Mesodermal cell (in vitro differentiated cells): Measurements from ENCODE around the gene DBX1.

ENCODE experiments used
- H3K27ac ChIP-seq: 2 replicates; pipeline ENCODE4 v1.7.0; 2013; ENCODE audit warnings: mild to moderate bottlenecking, low read depth, low read length, moderate library complexity; ENCODE audit not compliant: severe bottlenecking
- H3K36me3 ChIP-seq: 2 replicates; pipeline ENCODE4 v1.7.1; 2013; ENCODE audit warnings: mild to moderate bottlenecking, low read length, moderate library complexity; ENCODE audit not compliant: control insufficient read depth, insufficient read depth
- H3K4me1 ChIP-seq: one replicate; pipeline ENCODE4 v1.7.1; 2013; ENCODE audit warnings: mild to moderate bottlenecking, low read length; ENCODE audit not compliant: insufficient read depth, control insufficient read depth, poor library complexity, severe bottlenecking
- H3K4me3 ChIP-seq: 2 replicates; pipeline ENCODE4 v1.7.0; 2013; ENCODE audit warnings: low read length, control low read depth, mild to moderate bottlenecking; ENCODE audit not compliant: insufficient read depth, poor library complexity, severe bottlenecking; ENCODE audit errors: extremely low read depth
- H3K9me3 ChIP-seq: 2 replicates; pipeline ENCODE4 v1.7.1; 2013; ENCODE audit warnings: mild to moderate bottlenecking, low read length, moderate library complexity; ENCODE audit not compliant: control insufficient read depth
- WGBS, 2 experiments: methylation state at CpG; one replicate each; pipeline ENCODE4 v1.1.5; 2013; ENCODE audit warnings: missing lambda C conversion rate in 2 of 2; ENCODE audit not compliant: insufficient coverage in 2 of 2; 5-methylcytosine and 5-hydroxymethylcytosine counted together

DBX1 gene

GRCh38 chr11:20119315-20119714 is 41.0 kb downstream of the DBX1 start:
- Histone ChIP-seq H3K36me3 (peaks cover 51% of the 10 kb centered on the region), H3K9me3 (no peaks in the 10 kb centered on the region), H3K27ac (no peak overlapping the region), H3K4me3 (no peak overlapping the region), H3K4me1 (no peaks in the 10 kb centered on the region)
- 97 to 99% methylated on average over 10 of the region's 12 CpGs for WGBS, 2 experiments

GRCh38 chr11:20118209-20118608 is 42.1 kb downstream of the DBX1 start:
- WGBS, 2 experiments, result 91 to 99% methylated on average over 12 to 15 of the region's 15 CpGs

GRCh38 chr11:20117291-20117690 is 43.0 kb downstream of the DBX1 start:
- WGBS, 2 experiments, result 97 to 100% methylated on average over 3 to 5 of the region's 5 CpGs
- Histone ChIP-seq H3K36me3 (peaks cover 65% of the 10 kb centered on the region), H3K9me3 (no peaks in the 10 kb centered on the region), H3K4me3 (no peak overlapping the region), H3K4me1 (peaks cover 7% of the 10 kb centered on the region), H3K27ac (no peak overlapping the region)

More at GRCh38 chr11:20118209-20118608, 42.1 kb downstream of the DBX1 start:
- H3K4me1 ChIP-seq, result no peaks in the 10 kb centered on the region
- H3K36me3 ChIP-seq, result peaks cover 60% of the 10 kb centered on the region
- no peak overlapping the region for H3K27ac ChIP-seq
- no peaks in the 10 kb centered on the region for H3K9me3 ChIP-seq
- no peak overlapping the region for H3K4me3 ChIP-seq

GRCh38 chr11:20116825-20117224 is 43.5 kb downstream of the DBX1 start:
- H3K4me1 ChIP-seq, result peaks cover 12% of the 10 kb centered on the region
- H3K27ac ChIP-seq, result no peak overlapping the region
- no CpG with 5 or more reads among the region's 1 CpG for WGBS, 2 experiments
- no peak overlapping the region for H3K4me3 ChIP-seq
- H3K9me3 ChIP-seq, result no peaks in the 10 kb centered on the region
- H3K36me3 ChIP-seq, result peaks cover 65% of the 10 kb centered on the region

- WGBS, 2 experiments, result 92 to 99% methylated on average over 9 to 10 of the region's 10 CpGs
- no peak overlapping the region for H3K27ac ChIP-seq
Measured at GRCh38 chr11:20114588-20114987, 45.7 kb downstream of the DBX1 start.

GRCh38 chr11:20113149-20113438 is 47.2 kb downstream of the DBX1 start:
- Histone ChIP-seq H3K4me3 (no peak overlapping the region), H3K36me3 (peaks cover 53% of the 10 kb centered on the region), H3K4me1 (peaks cover 17% of the 10 kb centered on the region), H3K27ac (no peak overlapping the region), H3K9me3 (no peaks in the 10 kb centered on the region)
- no CpG with 5 or more reads among the region's 5 CpGs for WGBS, 2 experiments

More at GRCh38 chr11:20114588-20114987, 45.7 kb downstream of the DBX1 start:
- Histone ChIP-seq H3K9me3 (no peaks in the 10 kb centered on the region), H3K4me1 (peaks cover 17% of the 10 kb centered on the region), H3K36me3 (peaks cover 59% of the 10 kb centered on the region), H3K4me3 (no peak overlapping the region)

- peaks cover 48% of the 10 kb centered on the region for H3K36me3 ChIP-seq
- peaks cover 17% of the 10 kb centered on the region for H3K4me1 ChIP-seq
- peak overlapping the region; percentile 88 for H3K27ac ChIP-seq
- no peaks in the 10 kb centered on the region for H3K9me3 ChIP-seq
- WGBS, 2 experiments, result 72 to 79% methylated on average over 8 to 15 of the region's 15 CpGs
- H3K4me3 ChIP-seq, result peak overlapping the region; percentile 5
Measured at GRCh38 chr11:20112291-20113148, 47.8 kb downstream of the DBX1 start.

GRCh38 chr11:20111871-20112270 is 48.4 kb downstream of the DBX1 start:
- Histone ChIP-seq H3K27ac (peak overlapping the region; percentile 88), H3K9me3 (no peaks in the 10 kb centered on the region)
- WGBS, 2 experiments, result 60% methylated on average over 1 of the region's 1 CpG; no CpG with 5 or more reads in 1 of the 2 experiments

GRCh38 chr11:20110908-20111669 is 49.2 kb downstream of the DBX1 start:
- 37% methylated on average over 7 of the region's 8 CpGs for WGBS, 2 experiments
- Histone ChIP-seq H3K4me1 (peaks cover 17% of the 10 kb centered on the region), H3K36me3 (peaks cover 38% of the 10 kb centered on the region), H3K4me3 (no peak overlapping the region), H3K9me3 (no peaks in the 10 kb centered on the region), H3K27ac (peak overlapping the region; percentile 88)

More at GRCh38 chr11:20111871-20112270, 48.4 kb downstream of the DBX1 start:
- H3K36me3 ChIP-seq, result peaks cover 41% of the 10 kb centered on the region
- H3K4me3 ChIP-seq, result no peak overlapping the region
- peaks cover 17% of the 10 kb centered on the region for H3K4me1 ChIP-seq

- 98 to 99% methylated on average over 8 to 9 of the region's 9 CpGs for WGBS, 2 experiments
- no peak overlapping the region for H3K27ac ChIP-seq
- peaks cover 17% of the 10 kb centered on the region for H3K4me1 ChIP-seq
- no peak overlapping the region for H3K4me3 ChIP-seq
- H3K36me3 ChIP-seq, result peaks cover 48% of the 10 kb centered on the region
- H3K9me3 ChIP-seq, result no peaks in the 10 kb centered on the region
Measured at GRCh38 chr11:20109731-20110445, 50.4 kb downstream of the DBX1 start.
